Gastrocnemius medialis (tissue), 4 donors: ENCODE measurements around the gene CRTC3.

Experiments
- POLR2A ChIP-seq, 2 donors: fragments of 450-650 bp; IDR thresholded peaks; one replicate each; pipeline ENCODE4 v1.6.1; 2017; ENCODE audit warnings: antibody characterized with exemption in 2 of 2, mild to moderate bottlenecking in 2 of 2, moderate library complexity in 2 of 2
- TF ChIP-seq, protein P1 (sequence below), 5 experiments: fragments of 450-650 bp in 3 of 5; fragments of 200-600 bp in 2 of 5; sonication (generic) in 2 of 5; IDR thresholded peaks in 4 of 5; conservative IDR thresholded peaks in 1 of 5; 1 replicate in 4 of 5; 2 replicates in 1 of 5; pipeline ENCODE4 v1.5.1; 2016 to 2019; ENCODE audit warnings: antibody characterized with exemption in 5 of 5, mild to moderate bottlenecking in 3 of 5, moderate library complexity in 3 of 5

DNA sequence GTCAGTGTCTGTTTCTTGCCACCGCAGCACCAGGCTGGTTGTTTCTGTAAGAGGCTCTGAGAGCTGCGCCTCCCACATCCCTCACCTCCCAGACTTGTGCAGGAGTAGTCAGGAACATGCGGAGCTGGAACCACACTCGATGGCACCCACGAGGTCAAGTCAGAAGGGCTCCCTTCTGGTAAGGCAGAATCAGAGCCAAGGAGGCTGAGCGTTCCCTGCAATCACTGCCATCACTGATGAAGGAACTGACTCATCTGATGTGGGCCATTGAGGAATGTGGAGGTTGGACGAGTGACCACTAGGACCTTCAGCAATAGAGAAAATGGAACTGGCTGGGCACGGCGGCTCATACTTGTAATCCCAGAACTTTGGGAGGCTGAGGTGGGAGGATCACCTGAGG lies 151.8 kb downstream of the CRTC3 start:
- TF ChIP-seq, protein P1, sequence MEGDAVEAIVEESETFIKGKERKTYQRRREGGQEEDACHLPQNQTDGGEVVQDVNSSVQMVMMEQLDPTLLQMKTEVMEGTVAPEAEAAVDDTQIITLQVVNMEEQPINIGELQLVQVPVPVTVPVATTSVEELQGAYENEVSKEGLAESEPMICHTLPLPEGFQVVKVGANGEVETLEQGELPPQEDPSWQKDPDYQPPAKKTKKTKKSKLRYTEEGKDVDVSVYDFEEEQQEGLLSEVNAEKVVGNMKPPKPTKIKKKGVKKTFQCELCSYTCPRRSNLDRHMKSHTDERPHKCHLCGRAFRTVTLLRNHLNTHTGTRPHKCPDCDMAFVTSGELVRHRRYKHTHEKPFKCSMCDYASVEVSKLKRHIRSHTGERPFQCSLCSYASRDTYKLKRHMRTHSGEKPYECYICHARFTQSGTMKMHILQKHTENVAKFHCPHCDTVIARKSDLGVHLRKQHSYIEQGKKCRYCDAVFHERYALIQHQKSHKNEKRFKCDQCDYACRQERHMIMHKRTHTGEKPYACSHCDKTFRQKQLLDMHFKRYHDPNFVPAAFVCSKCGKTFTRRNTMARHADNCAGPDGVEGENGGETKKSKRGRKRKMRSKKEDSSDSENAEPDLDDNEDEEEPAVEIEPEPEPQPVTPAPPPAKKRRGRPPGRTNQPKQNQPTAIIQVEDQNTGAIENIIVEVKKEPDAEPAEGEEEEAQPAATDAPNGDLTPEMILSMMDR (IDR thresholded peaks at IDR 0.05 in 4 of 5, conservative IDR thresholded peaks at IDR 0.05 in 1 of 5): no peak
- no peak for TF ChIP-seq POLR2A (IDR thresholded peaks at IDR 0.05)
